NCI-H1694 (cell line): Measurements from ENCODE around the gene NADK.
"Not testable (repeated sequence)": the region's sequence is repeated elsewhere in the genome, so short reads cannot be mapped to it uniquely, and the experiment has no call there.

Experiments
- DNase-seq: peaks from one replicate; lab custom pipeline; 2025; lab: John Stamatoyannopoulos, UW

The NADK gene

DNA sequence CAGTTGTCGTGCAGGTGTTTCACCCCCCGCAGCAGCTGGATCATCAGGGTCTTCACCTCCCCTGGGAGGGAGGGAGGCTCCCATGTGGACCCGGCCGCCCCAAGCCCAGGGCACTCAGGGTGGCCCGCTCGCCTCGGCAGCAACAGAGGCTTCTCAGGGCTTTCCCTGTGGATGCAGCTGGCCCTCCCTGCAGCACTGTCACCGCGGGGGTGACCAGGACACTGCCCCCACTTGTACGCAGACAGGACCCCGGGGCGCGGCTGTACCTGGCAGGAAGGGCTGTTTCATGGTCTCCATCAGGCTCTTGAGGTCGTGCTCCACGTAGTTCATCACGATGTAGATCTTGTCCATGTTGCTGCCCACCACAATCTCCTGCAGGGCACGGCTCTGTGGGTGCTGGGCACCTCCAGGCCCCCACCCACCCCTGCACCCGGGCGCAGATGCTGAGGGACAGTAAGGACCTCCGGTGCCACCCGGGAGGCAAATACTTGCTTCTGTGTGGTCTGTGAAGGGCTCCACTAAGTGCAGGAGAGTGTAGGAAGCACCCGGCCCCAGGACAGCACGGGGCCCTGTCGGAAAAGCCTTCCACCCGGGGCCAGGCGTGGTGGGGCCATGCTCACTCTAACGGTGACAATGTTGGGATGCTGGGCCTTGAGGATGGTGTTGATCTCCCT lies 73.8 kb downstream of the NADK start:
- DNase-seq: not testable (repeated sequence)

DNA sequence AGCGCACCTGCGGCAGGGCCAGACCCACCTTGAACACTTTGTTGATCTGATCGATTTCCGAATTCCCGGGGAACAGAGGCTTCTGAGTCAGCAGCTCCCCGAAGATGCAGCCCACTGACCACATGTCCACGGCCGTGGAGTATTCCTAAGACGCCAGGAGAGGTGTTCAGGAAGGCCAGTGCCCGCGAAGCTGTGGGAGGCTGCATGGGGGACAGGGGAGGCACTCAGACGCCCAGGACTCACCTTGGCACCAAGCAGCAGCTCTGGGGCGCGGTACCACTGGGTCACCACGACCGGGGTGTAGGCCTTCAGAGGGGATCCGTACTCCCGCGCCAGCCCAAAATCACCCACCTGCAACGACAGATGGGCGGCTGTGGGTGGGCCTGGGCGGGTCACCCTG lies 74.5 kb downstream of the NADK start:
- DNase-seq: no peak

DNA sequence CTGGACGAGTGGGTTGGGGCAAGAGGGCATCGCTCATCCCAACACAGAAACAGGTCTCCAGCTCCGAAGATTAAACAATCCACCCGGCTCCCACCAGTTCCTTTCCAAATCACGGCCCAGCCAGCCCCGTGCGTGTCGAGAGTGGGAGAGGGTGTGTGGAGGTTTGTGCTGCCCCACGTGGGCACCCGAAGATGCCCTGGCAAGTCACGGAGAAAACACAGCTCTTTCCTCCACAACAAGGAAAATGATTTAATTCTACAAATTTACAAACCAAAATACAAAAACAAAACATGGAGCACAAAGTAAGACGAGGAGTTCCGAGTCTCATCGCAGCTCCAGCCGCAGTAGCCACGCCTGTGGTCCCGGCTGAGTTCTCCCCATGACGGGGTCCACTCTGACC lies 75.8 kb downstream of the NADK start:
- DNase-seq: not testable (repeated sequence)
